NOMO-1 (cell line): ENCODE measurements around the gene LACTBL1.
"Not testable (repeated sequence)": the region's sequence is repeated elsewhere in the genome, so short reads cannot be mapped to it uniquely, and the experiment has no call there.

Experiments used
- DNase-seq, 2 experiments: peaks; one replicate each; lab custom pipeline; 2025; ENCODE audit not compliant: unreplicated experiment in 2 of 2; lab: John Stamatoyannopoulos, UW

Gene LACTBL1

GRCh38 chr1:22972760-22973159 is at the start of gene LACTBL1:
TSS of gene LACTBL1 (minus strand) at chr1:22972866. CDS start at chr1:22972316, 550 bp downstream.
- DNase-seq: no peak

- no peak for DNase-seq
Observed at GRCh38 chr1:23021834-23022233, 49.2 kb upstream of the LACTBL1 start.

GRCh38 chr1:23020706-23021405 is 48.2 kb upstream of the LACTBL1 start:
- no peak for DNase-seq

GRCh38 chr1:23019863-23020625 is 47.4 kb upstream of the LACTBL1 start:
- peak in 1 of 2 experiments; percentile 15 for DNase-seq

- peak; percentile 93 to 95 for DNase-seq
Observed at GRCh38 chr1:23019094-23019862, 46.6 kb upstream of the LACTBL1 start, which contains the start of gene KDM1A. TSS of gene KDM1A (plus strand) at chr1:23019468. CDS start at chr1:23019597, 129 bp downstream.

GRCh38 chr1:23018661-23019093 is 46.0 kb upstream of the LACTBL1 start:
- DNase-seq: no peak

- peak; percentile 52 to 79 for DNase-seq
Observed at GRCh38 chr1:23013657-23014056, 41.0 kb upstream of the LACTBL1 start.

- not testable (repeated sequence) for DNase-seq
Observed at GRCh38 chr1:23010025-23010424, 37.4 kb upstream of the LACTBL1 start.

- DNase-seq: no peak
Observed at GRCh38 chr1:23008901-23009300, 36.2 kb upstream of the LACTBL1 start.

- no peak for DNase-seq
Observed at GRCh38 chr1:23007106-23007505, 34.4 kb upstream of the LACTBL1 start.

GRCh38 chr1:23004769-23005168 is 32.1 kb upstream of the LACTBL1 start:
- not testable (repeated sequence) for DNase-seq

- no peak for DNase-seq
Observed at GRCh38 chr1:23004112-23004511, 31.4 kb upstream of the LACTBL1 start.

GRCh38 chr1:23002218-23002617 is 29.6 kb upstream of the LACTBL1 start:
- DNase-seq: not testable (repeated sequence)

- DNase-seq: not testable (repeated sequence)
Observed at GRCh38 chr1:23000133-23000532, 27.5 kb upstream of the LACTBL1 start.

GRCh38 chr1:22997528-22997927 is 24.9 kb upstream of the LACTBL1 start:
- not testable (repeated sequence) for DNase-seq

- DNase-seq: no peak
Observed at GRCh38 chr1:22995774-22996173, 23.1 kb upstream of the LACTBL1 start.

GRCh38 chr1:22993220-22993795 is 20.6 kb upstream of the LACTBL1 start:
- not testable (repeated sequence) for DNase-seq

GRCh38 chr1:22992384-22992783 is 19.7 kb upstream of the LACTBL1 start:
- DNase-seq: not testable (repeated sequence)

- no peak for DNase-seq
Observed at GRCh38 chr1:22983944-22984343, 11.3 kb upstream of the LACTBL1 start.

- DNase-seq: not testable (repeated sequence)
Observed at GRCh38 chr1:22980471-22980790, 7.8 kb upstream of the LACTBL1 start.

GRCh38 chr1:22978299-22978698 is 5.6 kb upstream of the LACTBL1 start:
- no peak for DNase-seq
